SK-N-SH (cell line): Measurements from ENCODE around the gene SERPINA9. TPM values are rescaled to one million over a fixed set of nuclear protein-coding genes. Genes with fewer than 3 reads are reported as not detected.

Source experiments
- CTCF ChIA-PET: fragments of 300-600, 350-600 bp; formaldehyde crosslinking; extraction: SDS; loops from one replicate; lab custom pipeline; 2021; lab: Yijun Ruan, JAX
- POLR2A ChIA-PET: fragments of 350-600 bp; sonication (Branson Sonifier 250); formaldehyde crosslinking; extraction: SDS; loops from one replicate; lab custom pipeline; 2020; ENCODE audit warnings: antibody characterized with exemption, inconsistent platforms; lab: Yijun Ruan, JAX
- DNase-seq: peaks from one replicate; pipeline ENCODE4 v3.0.0; 2012
- H2AFZ ChIP-seq: fragments of 200-600 bp; sonication (generic); 2 replicates; pipeline ENCODE4 v1.8.1; 2016; ENCODE audit warnings: antibody characterized with exemption, mild to moderate bottlenecking, low read depth
- H3F3A ChIP-seq: fragments of 200-600 bp; sonication (generic); replicated peaks from 2 replicates; pipeline ENCODE3; 2016; ENCODE audit warnings: antibody characterized with exemption, mild to moderate bottlenecking; ENCODE audit not compliant: insufficient read depth
- H3K27ac ChIP-seq, 2 experiments: fragments of 200-500 bp in 1 of 2; fragments of 200-600 bp in 1 of 2; sonication (Bioruptor generic) in 1 of 2; sonication (generic), shearing (Covaris generic) in 1 of 2; 2 replicates each; pipeline versions ENCODE4 v1.5.1 to v1.6.1; 2014 to 2016; ENCODE audit warnings: low read depth in 2 of 2, inconsistent platforms in 1 of 2, low read length in 1 of 2, mild to moderate bottlenecking in 1 of 2, mixed read lengths in 1 of 2
- H3K27me3 ChIP-seq: fragments of 200-600 bp; sonication (generic), shearing (Covaris generic); 2 replicates; pipeline ENCODE4 v1.6.1; 2016; ENCODE audit warnings: mixed run types; ENCODE audit not compliant: insufficient read depth
- H3K36me3 ChIP-seq, 2 experiments: fragments of 200-500 bp in 1 of 2; fragments of 200-600 bp in 1 of 2; sonication (Bioruptor generic) in 1 of 2; sonication (generic) in 1 of 2; replicated peaks in 1 of 2; 2 replicates each; pipeline versions ENCODE3 to v1.5.1; 2014 to 2016; ENCODE audit warnings: low read length in 1 of 2, mild to moderate bottlenecking in 1 of 2; ENCODE audit not compliant: insufficient read depth in 2 of 2, control insufficient read depth in 1 of 2
- H3K4me1 ChIP-seq, 2 experiments: fragments of 200-500 bp in 1 of 2; fragments of 200-600 bp in 1 of 2; sonication (Bioruptor generic) in 1 of 2; sonication (generic), shearing (Covaris generic) in 1 of 2; 2 replicates each; pipeline versions ENCODE4 v1.5.1 to v1.6.1; 2014 to 2016; ENCODE audit warnings: low read depth in 1 of 2, low read length in 1 of 2, mixed run types in 1 of 2; ENCODE audit not compliant: insufficient read depth in 2 of 2, control insufficient read depth in 1 of 2
- H3K4me2 ChIP-seq: fragments of 200-600 bp; sonication (generic), shearing (Covaris generic); 2 replicates; pipeline ENCODE4 v1.6.1; 2017; ENCODE audit warnings: mixed run types
- H3K4me3 ChIP-seq, 2 experiments: fragments of 200-500 bp in 1 of 2; fragments of 200-600 bp in 1 of 2; sonication (Bioruptor generic) in 1 of 2; sonication (generic), shearing (Covaris generic) in 1 of 2; 2 replicates each; pipeline versions ENCODE4 v1.5.1 to v1.8.1; 2014 to 2016; ENCODE audit warnings: low read depth in 2 of 2, inconsistent platforms in 1 of 2, low read length in 1 of 2, mild to moderate bottlenecking in 1 of 2, mixed read lengths in 1 of 2, moderate library complexity in 1 of 2
- H3K79me2 ChIP-seq: fragments of 200-600 bp; sonication (generic); 2 replicates; pipeline ENCODE4 v1.8.1; 2017; ENCODE audit warnings: mild to moderate bottlenecking; ENCODE audit not compliant: insufficient read depth
- H3K9ac ChIP-seq: fragments of 200-600 bp; sonication (generic); 2 replicates; pipeline ENCODE4 v1.6.1; 2017; ENCODE audit warnings: mixed run types
- H3K9me2 ChIP-seq: fragments of 200-600 bp; sonication (generic); 2 replicates; pipeline ENCODE4 v1.6.1; 2017; ENCODE audit warnings: mixed run types
- H3K9me3 ChIP-seq: fragments of 200-600 bp; sonication (generic); 2 replicates; pipeline ENCODE4 v1.6.1; 2017; ENCODE audit warnings: mixed run types, mild to moderate bottlenecking, moderate library complexity
- H4K20me1 ChIP-seq: fragments of 200-600 bp; sonication (generic); 2 replicates; pipeline ENCODE4 v1.6.1; 2017; ENCODE audit warnings: mild to moderate bottlenecking, mixed run types; ENCODE audit not compliant: insufficient read depth
- CTCF ChIP-seq: fragments of 200-600 bp; sonication (generic); IDR thresholded peaks from 2 replicates; pipeline ENCODE4 v1.6.1; 2017; ENCODE audit warnings: antibody characterized with exemption, mild to moderate bottlenecking, moderate library complexity
- GABPA ChIP-seq: IDR thresholded peaks from 2 replicates; pipeline ENCODE4 v1.4.0; 2012; ENCODE audit warnings: low read depth, mild to moderate bottlenecking
- GATA2 ChIP-seq: sonication (generic); formaldehyde crosslinking; IDR thresholded peaks from 2 replicates; pipeline ENCODE4 v1.5.0; 2020; ENCODE audit warnings: mild to moderate bottlenecking, missing genetic modification reagents
- JUND ChIP-seq: IDR thresholded peaks from 2 replicates; pipeline ENCODE4 v1.4.0; 2012
- MEF2A ChIP-seq: IDR thresholded peaks from 2 replicates; pipeline ENCODE4 v1.4.0; 2012; ENCODE audit warnings: low read depth, borderline replicate concordance
- MXI1 ChIP-seq: IDR thresholded peaks from 2 replicates; pipeline ENCODE4 v1.6.1; 2012; ENCODE audit warnings: mild to moderate bottlenecking, low read depth, low read length, improper control_type of control experiment
- NFIC ChIP-seq: IDR thresholded peaks from 2 replicates; pipeline ENCODE4 v1.4.0; 2012; ENCODE audit warnings: borderline replicate concordance
- RAD21 ChIP-seq: IDR thresholded peaks from 2 replicates; pipeline ENCODE4 v1.6.1; 2012; ENCODE audit warnings: mild to moderate bottlenecking, low read length
- RFX5 ChIP-seq: IDR thresholded peaks from 2 replicates; pipeline ENCODE4 v1.6.1; 2012; ENCODE audit warnings: mild to moderate bottlenecking, improper control_type of control experiment, low read length
- SIN3A ChIP-seq: IDR thresholded peaks from 2 replicates; pipeline ENCODE4 v1.6.1; 2012; ENCODE audit warnings: low read depth, mild to moderate bottlenecking, low read length, moderate library complexity, borderline replicate concordance
- SMC3 ChIP-seq: IDR thresholded peaks from 2 replicates; pipeline ENCODE4 v1.6.1; 2012; ENCODE audit warnings: low read depth, low read length, improper control_type of control experiment
- TCF12 ChIP-seq: IDR thresholded peaks from 2 replicates; pipeline ENCODE4 v1.4.0; 2012
- TEAD4 ChIP-seq: IDR thresholded peaks from 2 replicates; pipeline ENCODE4 v1.4.0; 2012; ENCODE audit warnings: mild to moderate bottlenecking, borderline replicate concordance; ENCODE audit not compliant: insufficient read depth
- YY1 ChIP-seq: IDR thresholded peaks from 2 replicates; pipeline ENCODE4 v1.4.0; 2012; ENCODE audit warnings: low read depth, mild to moderate bottlenecking
- WGBS: methylation state at CpG from one replicate; pipeline ENCODE4 v1.1.6; 2017; ENCODE audit warnings: low lambda C conversion rate; 5-methylcytosine and 5-hydroxymethylcytosine counted together
- polyA plus RNA-seq, 3 experiments: library from polyadenylated mRNA; depleted of rRNA; stranded (reverse); fragments of >200 nt; gene quantifications; 2 replicates each; pipeline ENCODE4 v1.2.3, GENCODE V29; 2012
- TF ChIP-seq, protein P1 (sequence below): IDR thresholded peaks from 2 replicates; pipeline ENCODE4; 2012
- TF ChIP-seq, protein P2 (sequence below): fragments of 150-350 bp; IDR thresholded peaks from 2 replicates; pipeline ENCODE4 v1.6.1; 2016; ENCODE audit warnings: mild to moderate bottlenecking, low read depth, low read length
- TF ChIP-seq, protein P3 (sequence below): IDR thresholded peaks from 2 replicates; pipeline ENCODE4 v1.4.0; 2012; ENCODE audit warnings: low read depth, borderline replicate concordance

Gene SERPINA9
- polyA plus RNA-seq, 1 of the 3 experiments (the other 2 are of a cell fraction): not detected

DNA sequence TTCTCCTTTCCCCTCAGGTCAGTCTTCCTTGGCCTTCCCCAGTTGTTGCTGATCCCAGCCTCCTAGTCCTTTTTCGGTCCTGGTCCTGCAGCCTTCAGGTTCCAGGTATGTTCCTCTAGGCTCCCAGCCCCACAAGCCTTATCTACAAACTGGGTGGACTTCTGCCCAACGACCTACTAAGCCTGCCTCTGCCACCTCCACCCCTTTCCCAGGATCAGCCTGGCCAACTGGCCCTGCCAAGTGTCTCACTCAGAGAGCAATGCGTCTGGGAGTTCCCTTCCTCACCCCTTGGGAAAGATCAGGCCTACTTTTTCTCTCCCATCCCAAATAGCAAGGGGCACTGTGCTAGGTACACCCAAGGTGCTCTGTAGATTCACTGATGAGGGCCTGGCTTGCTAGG is 33.4 kb upstream of the SERPINA9 start, which contains the start of gene SERPINA12 (continued):
- TF ChIP-seq, protein P1, sequence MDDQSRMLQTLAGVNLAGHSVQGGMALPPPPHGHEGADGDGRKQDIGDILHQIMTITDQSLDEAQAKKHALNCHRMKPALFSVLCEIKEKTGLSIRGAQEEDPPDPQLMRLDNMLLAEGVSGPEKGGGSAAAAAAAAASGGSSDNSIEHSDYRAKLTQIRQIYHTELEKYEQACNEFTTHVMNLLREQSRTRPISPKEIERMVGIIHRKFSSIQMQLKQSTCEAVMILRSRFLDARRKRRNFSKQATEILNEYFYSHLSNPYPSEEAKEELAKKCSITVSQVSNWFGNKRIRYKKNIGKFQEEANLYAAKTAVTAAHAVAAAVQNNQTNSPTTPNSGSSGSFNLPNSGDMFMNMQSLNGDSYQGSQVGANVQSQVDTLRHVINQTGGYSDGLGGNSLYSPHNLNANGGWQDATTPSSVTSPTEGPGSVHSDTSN: no peak
- TF ChIP-seq, protein P2, sequence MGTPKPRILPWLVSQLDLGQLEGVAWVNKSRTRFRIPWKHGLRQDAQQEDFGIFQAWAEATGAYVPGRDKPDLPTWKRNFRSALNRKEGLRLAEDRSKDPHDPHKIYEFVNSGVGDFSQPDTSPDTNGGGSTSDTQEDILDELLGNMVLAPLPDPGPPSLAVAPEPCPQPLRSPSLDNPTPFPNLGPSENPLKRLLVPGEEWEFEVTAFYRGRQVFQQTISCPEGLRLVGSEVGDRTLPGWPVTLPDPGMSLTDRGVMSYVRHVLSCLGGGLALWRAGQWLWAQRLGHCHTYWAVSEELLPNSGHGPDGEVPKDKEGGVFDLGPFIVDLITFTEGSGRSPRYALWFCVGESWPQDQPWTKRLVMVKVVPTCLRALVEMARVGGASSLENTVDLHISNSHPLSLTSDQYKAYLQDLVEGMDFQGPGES: no peak

- Histone ChIP-seq H3K9me3 (no peaks in the 10 kb centered on the region), H2AFZ (no peak overlapping the region), H4K20me1 (no peaks in the 10 kb centered on the region), H3K4me1 (no peaks in the 10 kb centered on the region), H3K4me2 (no peak overlapping the region), H3K4me3 (no peak overlapping the region), H3K9me2 (no peaks in the 10 kb centered on the region), H3K79me2 (no peaks in the 10 kb centered on the region)
- CTCF ChIA-PET: interaction anchor here (0.6 to 3.3 kb wide), 3 partner anchors 13 to 45 kb away, joined by 3 to 18 read pairs (median 3); no protein-coding TSS in a partner anchor
- TF ChIP-seq NFIC (no peak), RAD21 (no peak), SMC3 (no peak), TCF12 (no peak), JUND (no peak), GABPA (no peak), RFX5 (no peak), GATA2 (CRISPR knock-in tag) (no peak), MEF2A (no peak), YY1 (no peak), CTCF (no peak), TEAD4 (no peak), SIN3A (no peak), MXI1 (no peak)
- TF ChIP-seq, protein P1: no peak
- TF ChIP-seq, protein P3, sequence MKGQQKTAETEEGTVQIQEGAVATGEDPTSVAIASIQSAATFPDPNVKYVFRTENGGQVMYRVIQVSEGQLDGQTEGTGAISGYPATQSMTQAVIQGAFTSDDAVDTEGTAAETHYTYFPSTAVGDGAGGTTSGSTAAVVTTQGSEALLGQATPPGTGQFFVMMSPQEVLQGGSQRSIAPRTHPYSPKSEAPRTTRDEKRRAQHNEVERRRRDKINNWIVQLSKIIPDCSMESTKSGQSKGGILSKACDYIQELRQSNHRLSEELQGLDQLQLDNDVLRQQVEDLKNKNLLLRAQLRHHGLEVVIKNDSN: no peak
- TF ChIP-seq, all 33 proteins: peak for 0
- no peak overlapping the region for H3K27ac ChIP-seq
- H3K27me3 ChIP-seq: peaks cover 27% of the 10 kb centered on the region; the same call in 1 of the 2 replicates
- DNase-seq: no peak
- POLR2A ChIA-PET: no interaction called here
- H3F3A ChIP-seq: no peaks in the 10 kb centered on the region
- H3K9ac ChIP-seq: no peak overlapping the region
- H3K36me3 ChIP-seq: no peaks in the 10 kb centered on the region
- 22% methylated on average over 7 of the region's 8 CpGs for WGBS
Measured at GRCh38 chr14:94505641-94506040, 29.6 kb upstream of the SERPINA9 start.
